Activated effector memory CD4-positive, alpha-beta T cell treated with Interleukin-2 at 50 U/mL for 16 hours (primary cell): Measurements from ENCODE around the gene WDR26.
A peak's percentile ranks its signal among the peaks of the same experiment; 100 is the strongest.
"Not testable (repeated sequence)": the region's sequence is repeated elsewhere in the genome, so short reads cannot be mapped to it uniquely, and the experiment has no call there.

Experiments used
- DNase-seq: peaks from one replicate; pipeline ENCODE4 v3.0.0-alpha.2; 2020

The WDR26 gene

GRCh38 chr1:224433701-224434672 is 610 bp downstream of the WDR26 start:
- peak; percentile 34 for DNase-seq

GRCh38 chr1:224433041-224433691 is 1.4 kb downstream of the WDR26 start:
- DNase-seq = no peak

- no peak for DNase-seq
Measured at GRCh38 chr1:224432672-224433040, 1.9 kb downstream of the WDR26 start.

- no peak for DNase-seq
Measured at GRCh38 chr1:224432146-224432545, 2.5 kb downstream of the WDR26 start.

GRCh38 chr1:224431726-224432125 is 2.9 kb downstream of the WDR26 start:
- DNase-seq = no peak

- no peak for DNase-seq
Measured at GRCh38 chr1:224430511-224431113, 4.0 kb downstream of the WDR26 start.

GRCh38 chr1:224429616-224430326 is 4.8 kb downstream of the WDR26 start:
- no peak for DNase-seq

GRCh38 chr1:224428713-224429112 is 5.9 kb downstream of the WDR26 start:
- not testable (repeated sequence) for DNase-seq

GRCh38 chr1:224427346-224427745 is 7.3 kb downstream of the WDR26 start:
- DNase-seq = no peak

GRCh38 chr1:224426869-224427268 is 7.7 kb downstream of the WDR26 start:
- DNase-seq = not testable (repeated sequence)

- no peak for DNase-seq
Measured at GRCh38 chr1:224425279-224425884, 9.2 kb downstream of the WDR26 start.

- DNase-seq = no peak
Measured at GRCh38 chr1:224420106-224420505, 14.5 kb downstream of the WDR26 start.

- DNase-seq = no peak
Measured at GRCh38 chr1:224411766-224412165, 22.8 kb downstream of the WDR26 start.

GRCh38 chr1:224408294-224408590 is 26.4 kb downstream of the WDR26 start:
- no peak for DNase-seq

- DNase-seq = no peak
Measured at GRCh38 chr1:224407571-224408293, 26.9 kb downstream of the WDR26 start.

- DNase-seq = no peak
Measured at GRCh38 chr1:224406216-224406615, 28.4 kb downstream of the WDR26 start.

- DNase-seq = no peak
Measured at GRCh38 chr1:224405604-224405970, 29.0 kb downstream of the WDR26 start.

- DNase-seq = no peak
Measured at GRCh38 chr1:224404916-224405603, 29.5 kb downstream of the WDR26 start.

- DNase-seq = no peak
Measured at GRCh38 chr1:224402472-224403036, 32.0 kb downstream of the WDR26 start.

GRCh38 chr1:224399887-224400286 is 34.7 kb downstream of the WDR26 start:
- no peak for DNase-seq

GRCh38 chr1:224393294-224393693 is 41.3 kb downstream of the WDR26 start:
- no peak for DNase-seq
